Memory B cell (primary cell): ENCODE results near the gene STT3B.
A peak's percentile ranks its signal among the peaks of the same experiment; 100 is the strongest.

Experiments used
- ATAC-seq: fragments of 150-1000 bp; cut with Tn5 transposase; 2 replicates; pipeline ENCODE4 v1.10.0; 2021; ENCODE audit warnings: low read depth, mild to moderate bottlenecking, moderate library complexity
- DNase-seq, 2 donors: peaks; one replicate each; pipeline ENCODE4 v3.0.0; 2022; ENCODE audit warnings: low spot score in 2 of 2
- H3K27ac Mint-ChIP-seq: one replicate; pipeline ENCODE4 v1.8.0; 2022; ENCODE audit warnings: mild to moderate bottlenecking, moderate library complexity, mixed read lengths
- H3K27me3 Mint-ChIP-seq: one replicate; pipeline ENCODE4 v1.8.0; 2022; ENCODE audit warnings: mixed read lengths
- H3K36me3 Mint-ChIP-seq: one replicate; pipeline ENCODE4 v1.8.0; 2022; ENCODE audit warnings: mild to moderate bottlenecking, mixed read lengths
- H3K4me1 Mint-ChIP-seq: one replicate; pipeline ENCODE4 v1.8.0; 2022; ENCODE audit warnings: mixed read lengths
- H3K4me3 Mint-ChIP-seq: one replicate; pipeline ENCODE4 v1.8.0; 2022; ENCODE audit warnings: mild to moderate bottlenecking, moderate library complexity, mixed read lengths
- H3K9me3 Mint-ChIP-seq: one replicate; pipeline ENCODE4 v1.8.0; 2022; ENCODE audit warnings: mixed read lengths

Gene STT3B

DNA sequence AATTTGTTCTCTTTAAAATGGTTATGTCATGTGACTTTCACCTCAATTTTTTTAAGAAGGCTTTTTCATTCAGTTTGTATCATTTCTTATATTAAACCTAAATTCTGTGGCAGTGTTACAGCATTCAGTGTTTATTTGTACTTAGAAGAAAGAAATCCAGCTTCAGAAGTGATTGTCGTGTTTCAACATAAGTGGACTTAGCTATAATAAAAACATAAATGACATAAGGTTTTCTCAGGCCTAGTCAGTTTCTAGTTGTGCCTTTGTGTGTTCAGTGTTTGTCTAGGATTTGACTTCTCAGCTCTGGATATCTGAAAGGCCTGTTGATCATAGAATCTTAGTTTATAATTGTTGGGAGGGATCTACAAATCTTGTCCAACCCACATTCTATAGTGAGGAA is 80.5 kb downstream of the STT3B start:
- Mint-ChIP-seq H3K27ac (no peak overlapping the region), H3K4me3 (no peak overlapping the region), H3K9me3 (no peaks in the 10 kb centered on the region), H3K27me3 (no peaks in the 10 kb centered on the region), H3K36me3 (peaks cover 11% of the 10 kb centered on the region), H3K4me1 (peaks cover 13% of the 10 kb centered on the region)
- DNase-seq (no peak), ATAC-seq (no peak)

DNA sequence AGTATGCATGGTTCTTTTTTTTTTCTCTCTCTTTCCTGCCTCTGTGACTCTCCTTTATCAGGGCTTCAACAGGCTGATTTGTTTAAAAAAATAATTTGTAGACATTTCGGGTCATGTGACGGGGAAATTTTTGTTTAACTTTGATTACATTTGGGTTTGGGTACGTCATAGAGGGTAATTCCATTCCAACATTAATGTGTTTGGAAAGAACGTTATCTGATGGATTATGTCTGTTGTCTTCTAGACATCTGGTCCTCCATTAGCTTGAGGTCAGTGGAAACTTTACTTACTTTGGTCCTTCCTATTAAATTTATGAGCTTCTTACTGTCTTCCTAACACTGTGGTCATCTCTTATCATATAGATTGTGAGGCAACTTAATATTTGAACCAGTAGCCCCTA is 80.9 kb downstream of the STT3B start:
- H3K27me3 Mint-ChIP-seq, result no peaks in the 10 kb centered on the region
- H3K4me3 Mint-ChIP-seq, result no peak overlapping the region
- DNase-seq (no peak), ATAC-seq (no peak)
- no peaks in the 10 kb centered on the region for H3K9me3 Mint-ChIP-seq
- no peak overlapping the region for H3K27ac Mint-ChIP-seq
- peaks cover 13% of the 10 kb centered on the region for H3K4me1 Mint-ChIP-seq
- peaks cover 8% of the 10 kb centered on the region for H3K36me3 Mint-ChIP-seq

DNA sequence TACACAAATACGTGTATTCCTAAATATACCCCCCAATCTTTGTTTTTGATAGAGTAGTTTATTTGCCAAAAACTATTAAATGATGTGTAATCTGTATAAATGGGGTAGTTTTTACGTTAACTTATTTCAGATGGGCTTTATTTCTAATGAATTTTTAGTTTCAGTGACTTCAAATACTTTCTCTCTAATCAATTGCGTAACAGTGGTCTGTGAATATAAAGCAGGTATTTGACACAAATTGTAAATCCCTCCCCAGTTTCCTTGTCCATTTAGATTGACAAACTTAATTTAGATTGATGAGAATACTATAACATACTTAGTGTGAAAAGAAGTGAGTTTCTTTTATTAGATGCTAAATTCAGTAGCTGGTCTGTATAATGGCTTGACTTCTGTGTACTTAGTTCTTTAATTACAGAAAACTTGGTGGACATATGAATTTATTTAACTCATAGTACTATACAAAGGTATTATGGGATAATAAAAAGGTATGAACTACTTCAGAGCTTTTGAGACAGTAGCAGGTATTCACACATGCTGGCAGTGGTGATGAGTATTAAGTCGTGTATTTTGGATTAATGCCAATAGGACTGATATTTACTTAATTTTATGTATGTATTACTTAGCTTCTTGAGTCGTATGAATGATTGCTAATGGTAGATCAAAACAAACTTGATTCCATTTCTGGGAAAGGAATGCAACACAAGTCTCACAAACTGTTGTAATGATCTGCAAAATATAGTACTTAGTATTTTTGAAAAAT is 81.6 kb downstream of the STT3B start:
- H3K9me3 Mint-ChIP-seq, result no peaks in the 10 kb centered on the region
- ATAC-seq (no peak), DNase-seq (no peak)
- H3K27ac Mint-ChIP-seq, result no peak overlapping the region
- no peaks in the 10 kb centered on the region for H3K27me3 Mint-ChIP-seq
- peaks cover 13% of the 10 kb centered on the region for H3K4me1 Mint-ChIP-seq
- peaks cover 11% of the 10 kb centered on the region for H3K36me3 Mint-ChIP-seq
- H3K4me3 Mint-ChIP-seq, result no peak overlapping the region

DNA sequence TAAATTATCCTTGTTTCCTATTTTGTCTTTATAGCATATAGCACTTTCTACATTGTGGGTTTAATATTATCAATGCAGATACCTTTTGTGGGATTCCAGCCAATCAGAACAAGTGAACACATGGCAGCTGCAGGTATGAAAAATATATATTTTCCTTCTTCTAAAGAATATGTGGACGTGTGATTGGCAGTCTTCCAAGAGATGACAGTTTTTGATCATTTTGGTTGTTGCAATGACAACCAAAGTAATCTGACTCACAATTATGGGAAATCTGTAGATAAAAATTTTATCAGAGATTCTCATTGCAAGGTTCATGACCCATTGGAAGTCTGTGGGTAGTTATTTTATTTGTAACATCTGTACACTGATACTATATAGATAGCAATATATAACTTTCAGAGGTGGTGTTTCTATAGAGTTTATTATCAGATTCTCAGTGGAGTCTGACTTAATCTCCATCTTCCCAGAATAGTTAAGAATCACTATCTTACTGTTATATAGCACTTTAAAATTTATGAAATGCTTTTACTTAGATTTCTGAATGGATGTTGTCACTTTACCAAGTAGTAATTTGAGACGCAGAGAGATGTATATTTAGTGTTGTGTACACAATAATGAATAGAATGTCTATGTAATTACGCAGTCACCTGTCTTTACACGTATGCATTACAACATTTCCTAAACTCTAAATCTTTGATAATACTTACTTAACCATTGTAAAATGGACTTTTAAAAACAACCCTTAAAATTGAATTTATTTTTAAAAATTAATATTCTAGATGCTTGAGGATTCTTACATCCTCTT is 82.5 kb downstream of the STT3B start:
- peaks cover 12% of the 10 kb centered on the region for H3K36me3 Mint-ChIP-seq
- DNase-seq (no peak), ATAC-seq (no peak)
- no peak overlapping the region for H3K27ac Mint-ChIP-seq
- H3K4me1 Mint-ChIP-seq, result peaks cover 13% of the 10 kb centered on the region
- no peak overlapping the region for H3K4me3 Mint-ChIP-seq
- no peaks in the 10 kb centered on the region for H3K9me3 Mint-ChIP-seq
- H3K27me3 Mint-ChIP-seq, result no peaks in the 10 kb centered on the region

DNA sequence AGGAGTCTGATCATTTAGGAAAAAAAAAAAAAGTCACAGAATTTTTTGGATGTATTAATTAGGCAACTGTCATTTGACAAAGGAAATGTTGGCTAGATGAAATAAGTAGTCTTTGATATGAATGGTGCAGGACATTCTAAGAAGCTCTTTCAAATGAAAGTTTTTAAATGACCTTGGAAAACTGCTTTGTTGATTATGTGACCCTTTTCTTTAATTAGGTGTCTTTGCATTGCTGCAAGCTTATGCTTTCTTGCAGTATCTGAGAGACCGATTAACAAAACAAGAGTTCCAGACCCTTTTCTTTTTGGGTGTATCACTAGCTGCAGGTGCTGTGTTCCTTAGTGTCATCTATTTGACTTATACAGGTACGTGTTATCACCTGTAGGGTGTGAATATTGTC is 84.0 kb downstream of the STT3B start:
- DNase-seq (no peak), ATAC-seq (no peak)
- no peaks in the 10 kb centered on the region for H3K27me3 Mint-ChIP-seq
- H3K4me1 Mint-ChIP-seq, result peaks cover 17% of the 10 kb centered on the region
- H3K36me3 Mint-ChIP-seq, result peaks cover 20% of the 10 kb centered on the region
- no peak overlapping the region for H3K4me3 Mint-ChIP-seq
- H3K9me3 Mint-ChIP-seq, result no peaks in the 10 kb centered on the region
- H3K27ac Mint-ChIP-seq, result no peak overlapping the region

DNA sequence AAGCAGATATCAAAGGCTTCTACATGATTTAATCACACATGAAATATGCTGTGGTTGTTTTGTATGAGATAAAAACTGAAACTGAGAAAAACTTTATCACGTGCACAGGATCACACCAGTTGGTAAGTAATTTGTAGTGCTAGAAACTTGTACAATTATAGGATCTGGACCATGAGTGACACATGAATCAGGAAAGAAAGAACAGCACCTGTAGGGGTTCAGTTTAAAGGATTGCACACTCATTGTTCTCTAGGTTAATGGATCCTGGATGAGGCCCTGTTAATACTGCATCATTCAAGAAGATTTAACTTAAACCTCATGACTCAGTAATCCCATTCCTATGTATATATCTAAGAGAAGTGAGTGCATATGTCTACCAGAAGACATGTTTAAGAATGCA is 87.9 kb downstream of the STT3B start:
- H3K4me1 Mint-ChIP-seq, result peaks cover 21% of the 10 kb centered on the region
- no peak overlapping the region for H3K4me3 Mint-ChIP-seq
- peaks cover 29% of the 10 kb centered on the region for H3K36me3 Mint-ChIP-seq
- DNase-seq, result no peak
- ATAC-seq, result no peak
- no peaks in the 10 kb centered on the region for H3K9me3 Mint-ChIP-seq
- H3K27me3 Mint-ChIP-seq, result no peaks in the 10 kb centered on the region
- peak overlapping the region; percentile 63 for H3K27ac Mint-ChIP-seq

DNA sequence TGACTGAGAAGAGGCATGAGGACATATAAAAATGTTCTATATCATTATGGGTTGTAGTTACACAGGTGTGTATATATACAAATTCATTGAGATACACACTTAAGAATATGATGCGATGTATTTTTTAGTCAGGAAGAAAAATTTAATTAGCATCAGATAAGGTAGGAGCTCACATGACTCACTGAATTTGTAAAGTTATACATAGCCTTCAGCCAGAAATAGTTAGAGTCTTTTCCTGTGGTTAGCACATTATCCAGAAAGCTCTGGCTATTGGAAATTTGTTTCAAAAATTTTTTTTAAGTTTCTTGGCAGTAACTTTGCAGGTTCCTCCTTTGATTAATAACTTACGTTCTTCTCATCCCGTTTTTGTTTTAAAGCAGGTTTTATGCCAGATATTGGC is 88.6 kb downstream of the STT3B start:
- H3K4me1 Mint-ChIP-seq, result peaks cover 21% of the 10 kb centered on the region
- peaks cover 27% of the 10 kb centered on the region for H3K36me3 Mint-ChIP-seq
- ATAC-seq, result no peak
- no peak for DNase-seq
- H3K9me3 Mint-ChIP-seq, result no peaks in the 10 kb centered on the region
- H3K27me3 Mint-ChIP-seq, result no peaks in the 10 kb centered on the region
- peak overlapping the region; percentile 63 for H3K27ac Mint-ChIP-seq
- H3K4me3 Mint-ChIP-seq, result no peak overlapping the region

DNA sequence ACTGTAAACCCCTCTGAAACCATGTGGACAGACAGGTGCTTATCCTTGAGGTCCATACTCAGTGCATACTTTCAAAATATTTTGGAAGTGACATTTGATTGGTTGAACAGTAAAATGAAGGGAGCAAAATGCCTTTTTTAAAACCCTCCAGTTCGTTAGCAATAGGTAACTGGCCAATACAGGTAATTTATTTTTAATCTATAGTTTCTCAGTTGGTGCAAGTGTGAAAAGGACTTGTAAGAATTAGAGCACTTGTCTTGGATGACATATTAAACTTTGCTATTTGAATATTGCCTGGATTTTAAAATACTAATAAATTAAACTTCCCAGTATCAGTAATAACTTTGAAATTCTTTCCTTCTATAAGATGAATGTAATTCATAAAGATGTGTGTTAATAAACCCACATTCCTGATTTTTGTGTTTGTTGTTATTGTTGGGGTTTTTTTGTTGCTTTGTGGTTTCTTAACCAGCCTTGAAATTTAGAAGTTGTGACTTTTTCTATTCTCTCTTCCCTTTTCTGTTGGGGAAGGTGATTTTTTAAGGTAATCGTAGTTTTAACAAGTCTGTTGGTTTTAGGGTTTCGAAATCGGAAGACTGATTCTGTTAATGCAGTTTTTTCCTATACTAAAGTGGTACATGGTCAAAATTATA is 90.0 kb downstream of the STT3B start:
- Mint-ChIP-seq H3K36me3 (peaks cover 31% of the 10 kb centered on the region), H3K27me3 (no peaks in the 10 kb centered on the region), H3K9me3 (no peaks in the 10 kb centered on the region), H3K4me1 (peaks cover 21% of the 10 kb centered on the region), H3K27ac (peak overlapping the region; percentile 6), H3K4me3 (peak overlapping the region; percentile 28)
- ATAC-seq (peak; percentile 80), DNase-seq (peak in 1 of 2 donors; percentile 17)

DNA sequence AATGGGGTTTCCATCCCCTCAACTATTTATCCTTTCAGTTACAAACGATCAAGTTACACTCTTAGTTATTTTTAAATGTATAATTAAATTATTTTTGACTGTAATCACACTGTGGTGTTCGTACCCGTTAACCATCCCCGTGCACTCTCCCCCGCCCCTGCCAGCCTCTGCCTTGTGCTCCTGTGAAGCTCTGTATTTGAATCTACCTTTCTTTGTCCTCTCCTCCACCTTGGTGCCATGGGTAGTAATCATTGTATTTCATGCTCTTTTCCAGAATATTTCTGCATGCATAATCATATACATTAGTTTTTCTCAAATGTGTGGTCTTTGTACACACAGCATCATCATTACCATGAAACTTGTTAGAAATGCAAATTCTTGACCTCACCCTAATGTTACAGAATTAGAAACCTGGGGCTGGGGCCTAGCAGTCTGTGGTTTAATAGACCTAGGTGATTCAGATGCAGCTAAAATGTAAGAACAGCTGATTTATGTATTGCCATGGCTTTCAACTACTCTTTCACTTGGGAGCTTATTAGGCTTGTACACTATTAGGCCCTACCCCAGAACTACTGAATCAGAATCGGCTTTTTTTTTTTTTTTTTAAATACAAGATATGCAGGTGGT is 91.5 kb downstream of the STT3B start:
- Mint-ChIP-seq H3K4me3 (no peak overlapping the region), H3K9me3 (no peaks in the 10 kb centered on the region), H3K36me3 (peaks cover 27% of the 10 kb centered on the region), H3K27me3 (no peaks in the 10 kb centered on the region), H3K27ac (no peak overlapping the region), H3K4me1 (peaks cover 28% of the 10 kb centered on the region)
- no peak for ATAC-seq
- no peak for DNase-seq

DNA sequence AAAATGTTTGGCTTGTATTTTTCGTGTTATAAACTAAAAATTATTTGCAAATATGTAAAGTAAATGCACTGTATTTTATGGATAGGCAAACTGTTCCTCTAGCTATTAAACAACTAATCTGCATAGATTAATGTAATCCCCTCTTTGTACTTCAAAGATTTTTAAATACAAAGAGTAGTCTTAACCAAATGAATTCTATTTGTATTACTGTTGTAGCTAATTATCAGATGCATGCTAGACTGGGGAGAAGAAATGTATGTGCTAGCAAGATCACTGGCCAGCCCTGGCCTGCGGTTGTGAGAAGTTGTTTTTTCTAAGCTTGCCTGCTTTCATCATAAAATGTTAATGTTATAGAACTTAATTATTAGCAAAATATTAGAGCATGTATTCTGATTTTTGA is 92.6 kb downstream of the STT3B start:
- Mint-ChIP-seq H3K4me3 (no peak overlapping the region), H3K36me3 (peaks cover 27% of the 10 kb centered on the region), H3K4me1 (peaks cover 28% of the 10 kb centered on the region), H3K27ac (no peak overlapping the region), H3K9me3 (no peaks in the 10 kb centered on the region), H3K27me3 (no peaks in the 10 kb centered on the region)
- ATAC-seq, result no peak
- no peak for DNase-seq

DNA sequence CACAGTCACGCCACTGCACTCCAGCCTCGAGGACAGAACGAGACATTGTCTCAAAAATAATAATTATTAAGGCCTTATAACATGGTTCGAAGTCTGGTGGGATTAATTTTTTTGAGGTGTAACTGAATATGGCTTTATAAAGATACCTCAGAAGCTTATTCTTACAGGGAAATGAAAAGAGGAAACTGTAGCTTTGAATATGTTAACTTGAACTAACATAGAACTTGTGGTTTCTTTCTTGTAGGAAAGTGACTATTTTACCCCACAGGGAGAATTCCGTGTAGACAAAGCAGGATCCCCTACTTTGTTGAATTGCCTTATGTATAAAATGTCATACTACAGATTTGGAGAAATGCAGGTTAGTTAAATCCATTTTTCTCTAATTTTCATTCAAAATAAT is 96.3 kb downstream of the STT3B start:
- ATAC-seq (peak; percentile 70), DNase-seq (no peak)
- no peaks in the 10 kb centered on the region for H3K27me3 Mint-ChIP-seq
- peak overlapping the region; percentile 50 for H3K27ac Mint-ChIP-seq
- peaks cover 9% of the 10 kb centered on the region for H3K4me1 Mint-ChIP-seq
- no peaks in the 10 kb centered on the region for H3K9me3 Mint-ChIP-seq
- no peak overlapping the region for H3K4me3 Mint-ChIP-seq
- peaks cover 29% of the 10 kb centered on the region for H3K36me3 Mint-ChIP-seq

DNA sequence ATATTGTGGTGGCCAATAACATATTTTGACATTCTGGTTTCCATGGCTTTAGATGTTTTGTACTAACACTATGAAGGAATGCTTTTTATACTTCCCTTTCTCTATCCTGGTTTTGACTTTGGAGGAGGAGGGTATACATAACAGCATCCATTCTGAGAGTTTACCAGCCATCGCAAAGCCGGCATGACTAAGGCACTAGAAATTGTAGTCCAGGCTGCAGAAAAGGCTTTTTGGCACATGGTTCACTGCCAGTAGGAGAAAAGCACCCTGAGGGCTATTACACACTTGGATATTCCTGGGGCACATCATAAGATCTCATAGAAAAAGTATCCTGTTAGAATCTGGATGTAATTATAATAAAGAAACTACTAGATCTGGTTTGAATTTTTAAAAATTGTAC is 101.8 kb downstream of the STT3B start:
- Mint-ChIP-seq H3K27ac (no peak overlapping the region), H3K36me3 (peaks cover 17% of the 10 kb centered on the region), H3K4me1 (peaks cover 2% of the 10 kb centered on the region), H3K4me3 (no peak overlapping the region), H3K9me3 (no peaks in the 10 kb centered on the region), H3K27me3 (no peaks in the 10 kb centered on the region)
- DNase-seq (no peak), ATAC-seq (no peak)

DNA sequence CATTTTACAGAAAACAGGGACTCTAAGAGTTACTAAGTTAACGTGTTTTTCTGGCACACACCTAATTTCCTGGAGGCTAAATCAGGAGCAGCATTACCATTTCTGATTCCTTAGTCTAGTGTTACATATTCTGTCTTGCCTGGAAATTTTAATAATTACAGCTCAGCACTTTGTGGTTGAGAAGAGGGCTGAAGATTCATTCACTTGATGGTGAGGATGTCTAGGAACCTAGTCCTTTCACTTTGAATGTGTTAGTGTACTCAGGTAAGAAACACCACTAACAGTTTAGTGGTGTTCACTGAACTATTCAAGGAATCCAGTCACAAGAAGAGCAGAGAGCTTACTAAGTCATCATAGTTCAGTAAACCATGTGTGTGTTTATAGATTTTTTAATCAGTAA is 102.8 kb downstream of the STT3B start:
- Mint-ChIP-seq H3K4me3 (no peak overlapping the region), H3K36me3 (peaks cover 13% of the 10 kb centered on the region), H3K27me3 (no peaks in the 10 kb centered on the region), H3K9me3 (no peaks in the 10 kb centered on the region), H3K4me1 (peaks cover 2% of the 10 kb centered on the region), H3K27ac (peak overlapping the region; percentile 68)
- no peak for ATAC-seq
- DNase-seq, result no peak

DNA sequence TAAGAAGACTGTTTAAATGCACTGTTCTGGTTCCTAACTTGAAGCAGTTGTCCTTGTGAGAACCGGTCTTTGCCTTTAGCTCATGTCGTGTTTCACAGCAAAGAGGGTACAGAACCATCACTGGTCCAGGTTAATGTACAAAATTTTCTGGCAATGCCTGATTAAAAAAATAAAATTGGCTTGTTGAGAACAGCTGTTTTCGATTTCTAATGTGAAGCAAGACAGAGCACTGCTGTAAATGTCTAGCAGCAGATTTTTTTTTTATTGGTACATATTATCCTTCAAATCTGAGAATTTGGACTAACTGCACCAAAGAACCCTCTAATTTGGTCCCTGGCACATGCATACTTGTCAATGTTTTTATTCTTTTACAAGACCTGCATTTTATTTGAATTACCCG is 103.3 kb downstream of the STT3B start:
- peaks cover 2% of the 10 kb centered on the region for H3K4me1 Mint-ChIP-seq
- peaks cover 9% of the 10 kb centered on the region for H3K36me3 Mint-ChIP-seq
- no peaks in the 10 kb centered on the region for H3K9me3 Mint-ChIP-seq
- DNase-seq (no peak), ATAC-seq (no peak)
- H3K4me3 Mint-ChIP-seq, result no peak overlapping the region
- H3K27ac Mint-ChIP-seq, result peak overlapping the region; percentile 68
- H3K27me3 Mint-ChIP-seq, result no peaks in the 10 kb centered on the region
